ENCODE data around the gene NARS2. TPM values are rescaled to one million over a fixed set of nuclear protein-coding genes. Genes with fewer than 3 reads are reported as not detected.

Gene NARS2
- total and polyA plus RNA-seq, 2 donors (not counting 1 experiment from before 2014, with no cell fraction given), result 9.7 to 14.6 TPM

GRCh38 chr11:78573681-78574080, 983 bp downstream of the NARS2 start:
- peak overlapping the region; percentile 85 for H3K9ac ChIP-seq (ENCODE audit: low read length)
- peaks cover 0 to 13% of the 10 kb centered on the region in 2 experiments for H3K36me3 ChIP-seq (replicated peaks in 1 of 2; ENCODE audit: control extremely low read depth in 1 of 2, control insufficient read depth in 1 of 2, extremely low read depth in 1 of 2, insufficient read depth in 2 of 2, low read length in 1 of 2)
- no peak for TF ChIP-seq EZH2 (IDR thresholded peaks at IDR 0.05; ENCODE audit: borderline replicate concordance, insufficient read depth, low read depth, low read length, poor library complexity, severe bottlenecking)
- TF ChIP-seq CTCF (IDR thresholded peaks at IDR 0.05), result no peak
- no peaks in the 10 kb centered on the region for H3K27me3 Mint-ChIP-seq
- ChIA-PET POLR2A (interaction anchor here (0.6 kb wide), 1 partner anchor 424 kb away, joined by 4 read pairs; no protein-coding TSS in a partner anchor), CTCF (interaction anchor here (0.8 to 4.0 kb wide), 7 partner anchors 9 to 574 kb away, joined by 3 to 62 read pairs (median 4); partner anchors contain the start of genes ALG8 and USP35)
- DNase-seq (no peak), ATAC-seq (ENCODE audit: low read depth) (no peak)
- H3K4me1 Mint-ChIP-seq, result peaks cover 47% of the 10 kb centered on the region
- peak overlapping the region; percentile 100 for H3K4me3 Mint-ChIP-seq
- peak overlapping the region; percentile 32 for H3K27ac Mint-ChIP-seq
- H3K27me3 ChIP-seq (replicated peaks in 1 of 4; ENCODE audit: control extremely low read depth in 1 of 4, control insufficient read depth in 3 of 4, insufficient read depth in 4 of 4, low read length in 3 of 4), result no peaks in the 10 kb centered on the region
- intact Hi-C loops (cut with micrococcal nuclease), result loop anchor here (1.0 to 10.0 kb wide), 7 partner anchors 9 to 1099 kb away; partner anchors contain the start of genes ALG8, INTS4, KCTD21 and PAK1
- no CpG with 5 or more reads among the region's 5 CpGs for WGBS (ENCODE audit: insufficient coverage)
- H3K9me3 Mint-ChIP-seq (ENCODE audit: insufficient read depth), result no peaks in the 10 kb centered on the region
- H3K4me3 ChIP-seq (ENCODE audit: control extremely low read depth in 1 of 5, extremely low read depth in 1 of 5, insufficient read depth in 1 of 5, low read depth in 2 of 5, low read length in 4 of 5), result peak overlapping the region; percentile 67 to 96 (median 79)
- H3K27ac ChIP-seq (ENCODE audit: low read length in 2 of 2), result peak overlapping the region in 1 of 2 donors; percentile 92
- H3K9me3 ChIP-seq (ENCODE audit: control extremely low read depth in 1 of 3, control insufficient read depth in 2 of 3, insufficient read depth in 1 of 3, low read length in 2 of 3), result no peaks in the 10 kb centered on the region
- peak overlapping the region; percentile 91 for H3K4me2 ChIP-seq (replicated peaks; ENCODE audit: low read depth, low read length, poor library complexity, severe bottlenecking)
- H3K79me2 ChIP-seq (ENCODE audit: control insufficient read depth, insufficient read depth, low read length), result peaks cover 42% of the 10 kb centered on the region
- H4K20me1 ChIP-seq (ENCODE audit: control insufficient read depth, insufficient read depth, low read length, poor library complexity, severe bottlenecking), result no peaks in the 10 kb centered on the region
- H2AFZ ChIP-seq (ENCODE audit: insufficient read depth, low read depth, low read length, poor library complexity, severe bottlenecking), result peak overlapping the region; percentile 97
- peaks cover 27 to 30% of the 10 kb centered on the region in 2 donors for H3K4me1 ChIP-seq (ENCODE audit: control insufficient read depth in 2 of 2, insufficient read depth in 2 of 2, low read length in 2 of 2)

GRCh38 chr11:78573271-78573670, 1.4 kb downstream of the NARS2 start:
- intact Hi-C loops (cut with micrococcal nuclease), result loop anchor here (10.0 kb wide), 1 partner anchor 1098 kb away; the partner anchor contains the start of gene PAK1
- Histone ChIP-seq H3K4me3 (ENCODE audit: control extremely low read depth in 1 of 5, extremely low read depth in 1 of 5, insufficient read depth in 1 of 5, low read depth in 2 of 5, low read length in 4 of 5) (peak overlapping the region in 2 of 5 experiments; percentile 67 to 79), H2AFZ (ENCODE audit: insufficient read depth, low read depth, low read length, poor library complexity, severe bottlenecking) (no peak overlapping the region), H3K4me1 (ENCODE audit: control insufficient read depth in 2 of 2, insufficient read depth in 2 of 2, low read length in 2 of 2) (peaks cover 27 to 30% of the 10 kb centered on the region in 2 donors), H3K9me3 (ENCODE audit: control extremely low read depth in 1 of 3, control insufficient read depth in 2 of 3, insufficient read depth in 1 of 3, low read length in 2 of 3) (no peaks in the 10 kb centered on the region), H3K27me3 (replicated peaks in 1 of 4; ENCODE audit: control extremely low read depth in 1 of 4, control insufficient read depth in 3 of 4, insufficient read depth in 4 of 4, low read length in 3 of 4) (no peaks in the 10 kb centered on the region), H4K20me1 (ENCODE audit: control insufficient read depth, insufficient read depth, low read length, poor library complexity, severe bottlenecking) (no peaks in the 10 kb centered on the region), H3K36me3 (replicated peaks in 1 of 2; ENCODE audit: control extremely low read depth in 1 of 2, control insufficient read depth in 1 of 2, extremely low read depth in 1 of 2, insufficient read depth in 2 of 2, low read length in 1 of 2) (peaks cover 0 to 16% of the 10 kb centered on the region in 2 experiments), H3K9ac (ENCODE audit: low read length) (peak overlapping the region; percentile 85), H3K4me2 (replicated peaks; ENCODE audit: low read depth, low read length, poor library complexity, severe bottlenecking) (peak overlapping the region; percentile 91), H3K79me2 (ENCODE audit: control insufficient read depth, insufficient read depth, low read length) (peaks cover 42% of the 10 kb centered on the region), H3K27ac (ENCODE audit: low read length in 2 of 2) (no peak overlapping the region)
- DNase-seq, result no peak
- H3K9me3 Mint-ChIP-seq (ENCODE audit: insufficient read depth), result no peaks in the 10 kb centered on the region
- TF ChIP-seq EZH2 (IDR thresholded peaks at IDR 0.05; ENCODE audit: borderline replicate concordance, insufficient read depth, low read depth, low read length, poor library complexity, severe bottlenecking) (no peak), CTCF (IDR thresholded peaks at IDR 0.05) (no peak)
- H3K27ac Mint-ChIP-seq, result peak overlapping the region; percentile 32
- H3K4me1 Mint-ChIP-seq, result peaks cover 47% of the 10 kb centered on the region
- no peaks in the 10 kb centered on the region for H3K27me3 Mint-ChIP-seq
- WGBS (ENCODE audit: insufficient coverage), result 100% methylated on average over 1 of the region's 3 CpGs
- POLR2A ChIA-PET, result interaction anchor here (0.6 kb wide), 1 partner anchor 424 kb away, joined by 4 read pairs; no protein-coding TSS in a partner anchor
- no peak for ATAC-seq (ENCODE audit: low read depth)
- CTCF ChIA-PET, result interaction anchor here (0.8 to 4.0 kb wide), 6 partner anchors 8 to 574 kb away, joined by 3 to 62 read pairs (median 4); partner anchors contain the start of gene USP35
- peak overlapping the region; percentile 100 for H3K4me3 Mint-ChIP-seq

Measured in B cell (primary cell).